Panc1 (cell line): ENCODE data around the gene KNCN. TPM values are rescaled to one million over a fixed set of nuclear protein-coding genes. Genes with fewer than 3 reads are reported as not detected.

Experiments used
- ATAC-seq: fragments of 200-7000 bp; cut with Tn5 transposase; 2 replicates; pipeline ENCODE4 v1.9.1; 2020; ENCODE audit warnings: mild to moderate bottlenecking, moderate library complexity
- BruUV-seq: library from RNA; stranded (reverse); fragments of 400-500 nt; replicated peaks from 2 replicates; lab custom pipeline; 2021; lab: Mats Ljungman, UMichigan
- CTCF ChIA-PET: fragments of 300-600 bp; sonication (Branson Sonifier 250); formaldehyde crosslinking; loops from one replicate; lab custom pipeline; 2022; ENCODE audit warnings: antibody characterized with exemption; lab: Charles Lee
- POLR2A ChIA-PET: fragments of 300-600 bp; sonication (Branson Sonifier 250); formaldehyde crosslinking; loops from one replicate; lab custom pipeline; 2022; ENCODE audit warnings: antibody characterized with exemption; lab: Charles Lee
- DNase-seq: peaks from one replicate; pipeline ENCODE4 v3.0.0-alpha.2; 2010; ENCODE audit warnings: low read depth, low spot score
- H3K27ac ChIP-seq: 2 replicates; pipeline ENCODE4 v1.5.1; 2011; ENCODE audit warnings: mild to moderate bottlenecking, low read length, inconsistent platforms
- H3K27me3 ChIP-seq: fragments of 200-500 bp; sonication (Bioruptor generic); 2 replicates; pipeline ENCODE4 v1.6.0; 2014; ENCODE audit warnings: low read length, inconsistent platforms; ENCODE audit not compliant: control insufficient read depth, insufficient read depth
- H3K36me3 ChIP-seq: fragments of 200-500 bp; sonication (Bioruptor generic); 2 replicates; pipeline ENCODE4 v1.5.1; 2014; ENCODE audit warnings: inconsistent platforms, mild to moderate bottlenecking, low read length, moderate library complexity; ENCODE audit not compliant: control insufficient read depth, insufficient read depth
- H3K4me1 ChIP-seq: 2 replicates; pipeline ENCODE4 v1.5.1; 2011; ENCODE audit warnings: inconsistent platforms, mild to moderate bottlenecking, low read length, moderate library complexity; ENCODE audit not compliant: control insufficient read depth, insufficient read depth
- H3K4me3 ChIP-seq, 2 experiments: 2 replicates each; pipeline ENCODE4 v1.5.1; 2011 to 2012; ENCODE audit warnings: low read depth in 2 of 2, low read length in 2 of 2, mild to moderate bottlenecking in 2 of 2, inconsistent platforms in 1 of 2, moderate library complexity in 1 of 2
- H3K9me3 ChIP-seq: fragments of 200-500 bp; sonication (Bioruptor generic); 2 replicates; pipeline ENCODE4 v1.5.1; 2014; ENCODE audit warnings: low read depth, mild to moderate bottlenecking, inconsistent platforms, low read length, moderate library complexity; ENCODE audit not compliant: control insufficient read depth, insufficient read depth
- POLR2AphosphoS5 ChIP-seq: IDR thresholded peaks from 2 replicates; pipeline ENCODE4 v1.6.1; 2012; ENCODE audit warnings: mild to moderate bottlenecking, low read depth, low read length, moderate library complexity
- SIN3A ChIP-seq: IDR thresholded peaks from 2 replicates; pipeline ENCODE4 v1.6.1; 2012; ENCODE audit warnings: low read depth, mild to moderate bottlenecking, low read length, moderate library complexity, borderline replicate concordance; ENCODE audit not compliant: insufficient read depth
- TCF7L2 ChIP-seq: IDR thresholded peaks from 2 replicates; pipeline ENCODE4 v1.6.1; 2011; ENCODE audit warnings: mild to moderate bottlenecking, low read depth, low read length, inconsistent platforms
- in situ Hi-C: cut with HindIII; loops from 2 replicates; pipeline ENCODE4 v1.10.0; 2016; ENCODE audit warnings: low sequenced_read_pairs, low pct_unique_long_range_greater_than_20kb
- intact Hi-C: fragments of 100-400 bp; cut with micrococcal nuclease; formaldehyde crosslinking; loops from one replicate; pipeline ENCODE4 v1.10.0; 2022; ENCODE audit not compliant: unreplicated experiment
- total RNA-seq: library from RNA; stranded (reverse); gene quantifications from one replicate; pipeline ENCODE4 v1.2.1, GENCODE V29; 2021; ENCODE audit not compliant: unreplicated experiment
- TF ChIP-seq, protein P1 (sequence below), 2 experiments: IDR thresholded peaks; 2 replicates each; pipeline ENCODE4 v1.6.1; 2011 to 2012; ENCODE audit warnings: low read depth in 2 of 2, control low read depth in 1 of 2, low read length in 1 of 2, mild to moderate bottlenecking in 1 of 2, moderate library complexity in 1 of 2; ENCODE audit not compliant: insufficient read depth in 1 of 2
- TF ChIP-seq, protein P2 (sequence below): fragments of 450-650 bp; IDR thresholded peaks from 2 replicates; pipeline ENCODE4 v1.5.1; 2017; ENCODE audit warnings: mild to moderate bottlenecking

KNCN gene
- total RNA-seq, 1 experiment from 2014 or later, result not detected

- intact Hi-C loops (no loop called here), in situ Hi-C loops (no loop called here)
- Histone ChIP-seq H3K27ac (no peak overlapping the region), H3K9me3 (no peaks in the 10 kb centered on the region), H3K4me1 (no peaks in the 10 kb centered on the region), H3K27me3 (no peaks in the 10 kb centered on the region), H3K4me3 (no peak overlapping the region), H3K36me3 (no peaks in the 10 kb centered on the region; the same call in 1 of the 2 replicates)
- POLR2A ChIA-PET, result no interaction called here
- ATAC-seq (no peak), DNase-seq (no peak)
- BruUV-seq, result no TSS peak
- TF ChIP-seq, protein P1, sequence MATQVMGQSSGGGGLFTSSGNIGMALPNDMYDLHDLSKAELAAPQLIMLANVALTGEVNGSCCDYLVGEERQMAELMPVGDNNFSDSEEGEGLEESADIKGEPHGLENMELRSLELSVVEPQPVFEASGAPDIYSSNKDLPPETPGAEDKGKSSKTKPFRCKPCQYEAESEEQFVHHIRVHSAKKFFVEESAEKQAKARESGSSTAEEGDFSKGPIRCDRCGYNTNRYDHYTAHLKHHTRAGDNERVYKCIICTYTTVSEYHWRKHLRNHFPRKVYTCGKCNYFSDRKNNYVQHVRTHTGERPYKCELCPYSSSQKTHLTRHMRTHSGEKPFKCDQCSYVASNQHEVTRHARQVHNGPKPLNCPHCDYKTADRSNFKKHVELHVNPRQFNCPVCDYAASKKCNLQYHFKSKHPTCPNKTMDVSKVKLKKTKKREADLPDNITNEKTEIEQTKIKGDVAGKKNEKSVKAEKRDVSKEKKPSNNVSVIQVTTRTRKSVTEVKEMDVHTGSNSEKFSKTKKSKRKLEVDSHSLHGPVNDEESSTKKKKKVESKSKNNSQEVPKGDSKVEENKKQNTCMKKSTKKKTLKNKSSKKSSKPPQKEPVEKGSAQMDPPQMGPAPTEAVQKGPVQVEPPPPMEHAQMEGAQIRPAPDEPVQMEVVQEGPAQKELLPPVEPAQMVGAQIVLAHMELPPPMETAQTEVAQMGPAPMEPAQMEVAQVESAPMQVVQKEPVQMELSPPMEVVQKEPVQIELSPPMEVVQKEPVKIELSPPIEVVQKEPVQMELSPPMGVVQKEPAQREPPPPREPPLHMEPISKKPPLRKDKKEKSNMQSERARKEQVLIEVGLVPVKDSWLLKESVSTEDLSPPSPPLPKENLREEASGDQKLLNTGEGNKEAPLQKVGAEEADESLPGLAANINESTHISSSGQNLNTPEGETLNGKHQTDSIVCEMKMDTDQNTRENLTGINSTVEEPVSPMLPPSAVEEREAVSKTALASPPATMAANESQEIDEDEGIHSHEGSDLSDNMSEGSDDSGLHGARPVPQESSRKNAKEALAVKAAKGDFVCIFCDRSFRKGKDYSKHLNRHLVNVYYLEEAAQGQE (IDR thresholded peaks at IDR 0.05; ENCODE audit: insufficient read depth in 1 of 2, low read depth in 2 of 2, low read length in 1 of 2), result no peak
- TF ChIP-seq, protein P2, sequence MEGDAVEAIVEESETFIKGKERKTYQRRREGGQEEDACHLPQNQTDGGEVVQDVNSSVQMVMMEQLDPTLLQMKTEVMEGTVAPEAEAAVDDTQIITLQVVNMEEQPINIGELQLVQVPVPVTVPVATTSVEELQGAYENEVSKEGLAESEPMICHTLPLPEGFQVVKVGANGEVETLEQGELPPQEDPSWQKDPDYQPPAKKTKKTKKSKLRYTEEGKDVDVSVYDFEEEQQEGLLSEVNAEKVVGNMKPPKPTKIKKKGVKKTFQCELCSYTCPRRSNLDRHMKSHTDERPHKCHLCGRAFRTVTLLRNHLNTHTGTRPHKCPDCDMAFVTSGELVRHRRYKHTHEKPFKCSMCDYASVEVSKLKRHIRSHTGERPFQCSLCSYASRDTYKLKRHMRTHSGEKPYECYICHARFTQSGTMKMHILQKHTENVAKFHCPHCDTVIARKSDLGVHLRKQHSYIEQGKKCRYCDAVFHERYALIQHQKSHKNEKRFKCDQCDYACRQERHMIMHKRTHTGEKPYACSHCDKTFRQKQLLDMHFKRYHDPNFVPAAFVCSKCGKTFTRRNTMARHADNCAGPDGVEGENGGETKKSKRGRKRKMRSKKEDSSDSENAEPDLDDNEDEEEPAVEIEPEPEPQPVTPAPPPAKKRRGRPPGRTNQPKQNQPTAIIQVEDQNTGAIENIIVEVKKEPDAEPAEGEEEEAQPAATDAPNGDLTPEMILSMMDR, result no peak
- TF ChIP-seq POLR2AphosphoS5 (no peak), TCF7L2 (no peak), SIN3A (no peak)
- CTCF ChIA-PET, result no interaction called here
Measured at GRCh38 chr1:46583494-46583893, 32.0 kb upstream of the KNCN start.

DNA sequence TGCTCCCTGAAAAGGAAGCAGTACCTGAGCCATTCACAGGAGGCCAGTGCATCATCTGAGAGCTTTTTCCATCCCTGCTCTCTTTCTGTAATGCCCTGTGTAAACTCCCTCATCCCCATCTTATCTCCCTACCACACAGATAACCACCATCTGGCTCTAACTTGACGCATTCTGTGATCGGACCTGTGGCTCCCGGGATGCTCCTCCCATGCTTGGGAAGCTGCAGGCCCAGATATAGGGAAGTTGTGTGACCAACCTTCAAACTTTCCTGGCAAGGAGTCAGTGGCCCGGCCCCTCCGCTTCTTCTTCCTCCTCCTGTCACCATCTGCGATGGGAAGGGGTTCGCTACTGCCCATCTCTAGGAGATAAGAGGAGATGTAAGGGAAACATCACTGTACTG lies 31.5 kb upstream of the KNCN start:
- no TSS peak for BruUV-seq
- ATAC-seq, result no peak
- no peak for DNase-seq
- H3K4me3 ChIP-seq, result no peak overlapping the region
- H3K27ac ChIP-seq, result no peak overlapping the region
- ChIA-PET POLR2A (no interaction called here), CTCF (no interaction called here)
- in situ Hi-C loops, result no loop called here
- TF ChIP-seq, protein P2, result no peak
- no peak for TF ChIP-seq POLR2AphosphoS5
- TF ChIP-seq, protein P1 (IDR thresholded peaks at IDR 0.05; ENCODE audit: insufficient read depth in 1 of 2, low read depth in 2 of 2, low read length in 1 of 2), result no peak
- TF ChIP-seq TCF7L2, result no peak
- TF ChIP-seq SIN3A, result no peak
- intact Hi-C loops, result no loop called here
- no peaks in the 10 kb centered on the region for H3K27me3 ChIP-seq
- H3K4me1 ChIP-seq, result no peaks in the 10 kb centered on the region
- no peaks in the 10 kb centered on the region for H3K9me3 ChIP-seq
- no peaks in the 10 kb centered on the region; the same call in 1 of the 2 replicates for H3K36me3 ChIP-seq
